GM12878 (cell line): Measurements from ENCODE around the gene PSRC1. TPM values are rescaled to one million over a fixed set of nuclear protein-coding genes. Genes with fewer than 3 reads are reported as not detected.

Experiments
- ATAC-seq: fragments of 200-7000 bp; cut with Tn5 transposase; 3 replicates; pipeline ENCODE4 v1.9.1; 2020; ENCODE audit warnings: mild to moderate bottlenecking, moderate library complexity
- BruUV-seq: library from RNA; stranded (reverse); fragments of 400-500 nt; replicated peaks from 2 replicates; lab custom pipeline; 2021; lab: Mats Ljungman, UMichigan
- CTCF ChIA-PET: fragments of 300-600 bp; sonication (Branson Sonifier 250); formaldehyde crosslinking; extraction: SDS; loops from one replicate; lab custom pipeline; 2021; ENCODE audit warnings: inconsistent platforms; lab: Yijun Ruan, JAX
- POLR2A ChIA-PET: fragments of 350-600 bp; formaldehyde crosslinking; extraction: SDS; loops from one replicate; lab custom pipeline; 2021; ENCODE audit warnings: inconsistent platforms; lab: Charles Lee
- RAD21 ChIA-PET: fragments of 300-600 bp; sonication (Branson Sonifier 250); formaldehyde crosslinking; loops from one replicate; lab custom pipeline; 2023; ENCODE audit warnings: antibody characterized with exemption; ENCODE audit not compliant: unreplicated experiment; lab: Charles Lee
- SMC1A ChIA-PET: fragments of 300-600 bp; sonication (Branson Sonifier 250); formaldehyde crosslinking; loops from one replicate; lab custom pipeline; 2023; ENCODE audit not compliant: unreplicated experiment, uncharacterized antibody; lab: Charles Lee
- DNase-seq: peaks from one replicate; pipeline ENCODE4 v3.0.0-alpha.2; 2011; ENCODE audit warnings: low read depth, low spot score
- FAIRE-seq: peaks from 3 replicates; lab custom pipeline; 2011; peaks lifted over from hg19 to GRCh38; lab: Jason Lieb, UNC
- H2AFZ ChIP-seq: 2 replicates; pipeline ENCODE4 v1.6.0; 2011; ENCODE audit warnings: low read depth, low read length, control low read depth; ENCODE audit not compliant: control insufficient read depth
- H3K27ac ChIP-seq: 2 replicates; pipeline ENCODE4 v1.5.1; 2011; ENCODE audit warnings: control low read depth; ENCODE audit not compliant: control insufficient read depth, insufficient read depth
- H3K27me3 ChIP-seq, 2 experiments: replicated peaks in 1 of 2; 2 replicates each; pipeline versions ENCODE4 v1.6.0 to v1.6.1; 2011; ENCODE audit warnings: low read length in 1 of 2; ENCODE audit not compliant: control insufficient read depth in 2 of 2, insufficient read depth in 2 of 2
- H3K36me3 ChIP-seq, 2 experiments: 2 replicates each; pipeline ENCODE4 v1.5.1; 2011; ENCODE audit warnings: low read length in 1 of 2; ENCODE audit not compliant: control insufficient read depth in 2 of 2, insufficient read depth in 2 of 2
- H3K4me1 ChIP-seq: 2 replicates; pipeline ENCODE4 v1.6.1; 2011; ENCODE audit warnings: mild to moderate bottlenecking, low read length, moderate library complexity, mixed read lengths; ENCODE audit not compliant: control insufficient read depth, insufficient read depth
- H3K4me2 ChIP-seq: 2 replicates; pipeline ENCODE4 v1.6.0; 2011; ENCODE audit warnings: control low read depth; ENCODE audit not compliant: control insufficient read depth, insufficient read depth
- H3K4me3 ChIP-seq: fragments of 200-600 bp; sonication (generic); 2 replicates; pipeline ENCODE4 v1.5.1; 2016
- H3K79me2 ChIP-seq: 2 replicates; pipeline ENCODE4 v1.6.0; 2011; ENCODE audit warnings: low read length; ENCODE audit not compliant: control insufficient read depth, insufficient read depth
- H3K9ac ChIP-seq: 2 replicates; pipeline ENCODE4 v1.8.0; 2011; ENCODE audit warnings: low read length, control low read depth, mixed read lengths; ENCODE audit not compliant: control insufficient read depth, insufficient read depth
- H3K9me3 ChIP-seq: replicated peaks from 3 replicates; pipeline ENCODE4 v1.5.1; 2011; ENCODE audit warnings: mild to moderate bottlenecking, low read length; ENCODE audit not compliant: control insufficient read depth, insufficient read depth
- H4K20me1 ChIP-seq: 2 replicates; pipeline ENCODE4 v1.6.0; 2011; ENCODE audit not compliant: control insufficient read depth, insufficient read depth
- CBFB ChIP-seq: IDR thresholded peaks from 2 replicates; pipeline ENCODE4 v1.6.1; 2016; ENCODE audit warnings: antibody characterized with exemption, low read depth
- CBX3 ChIP-seq: fragments of 200-600 bp; sonication (generic); IDR thresholded peaks from 2 replicates; pipeline ENCODE4 v1.6.1; 2016; ENCODE audit warnings: low read depth, borderline replicate concordance
- CHD2 ChIP-seq: IDR thresholded peaks from 2 replicates; pipeline ENCODE4 v1.6.1; 2011; ENCODE audit warnings: low read depth, low read length, improper control_type of control experiment, borderline replicate concordance
- ELK1 ChIP-seq: IDR thresholded peaks from 2 replicates; pipeline ENCODE4 v1.6.1; 2012; ENCODE audit warnings: low read depth, low read length, improper control_type of control experiment
- EZH2 ChIP-seq: IDR thresholded peaks from 2 replicates; pipeline ENCODE4 v1.6.1; 2012; ENCODE audit warnings: low read depth, mild to moderate bottlenecking, control low read depth, inconsistent platforms, low read length, borderline replicate concordance; ENCODE audit not compliant: control insufficient read depth
- FOXK2 ChIP-seq: fragments of 450-650 bp; IDR thresholded peaks from 2 replicates; pipeline ENCODE4 v1.6.1; 2017; ENCODE audit warnings: mild to moderate bottlenecking, moderate library complexity
- HCFC1 ChIP-seq: fragments of 150-350 bp; IDR thresholded peaks from 2 replicates; pipeline ENCODE4 v1.6.1; 2014; ENCODE audit warnings: low read length
- HSF1 ChIP-seq: fragments of 150-350 bp; IDR thresholded peaks from 2 replicates; pipeline ENCODE4 v1.6.1; 2014; ENCODE audit warnings: mild to moderate bottlenecking, low read depth, low read length
- MLLT1 ChIP-seq: fragments of 450-650 bp; IDR thresholded peaks from 2 replicates; pipeline ENCODE4 v1.6.1; 2016; ENCODE audit warnings: mild to moderate bottlenecking
- PKNOX1 ChIP-seq: fragments of 450-650 bp; IDR thresholded peaks from 2 replicates; pipeline ENCODE4 v1.6.1; 2016; ENCODE audit warnings: mild to moderate bottlenecking
- RAD21 ChIP-seq: IDR thresholded peaks from 2 replicates; pipeline ENCODE4 v1.6.1; 2011; ENCODE audit warnings: mild to moderate bottlenecking, low read depth, low read length, moderate library complexity; ENCODE audit not compliant: insufficient read depth
- SPI1 ChIP-seq: IDR thresholded peaks from 2 replicates; pipeline ENCODE4 v1.6.1; 2011; ENCODE audit warnings: low read depth, mild to moderate bottlenecking, low read length, moderate library complexity, borderline replicate concordance; ENCODE audit not compliant: insufficient read depth
- TCF12 ChIP-seq: IDR thresholded peaks from 2 replicates; pipeline ENCODE4 v1.6.1; 2011; ENCODE audit warnings: low read depth, mild to moderate bottlenecking, low read length
- ZBED1 ChIP-seq: IDR thresholded peaks from 2 replicates; pipeline ENCODE4 v1.6.1; 2016; ENCODE audit warnings: borderline replicate concordance
- ZNF384 ChIP-seq: IDR thresholded peaks from 2 replicates; pipeline ENCODE4 v1.6.1; 2012; ENCODE audit warnings: low read depth, mild to moderate bottlenecking, low read length, improper control_type of control experiment, borderline replicate concordance
- ZSCAN29 ChIP-seq: fragments of 450-650 bp; IDR thresholded peaks from 2 replicates; pipeline ENCODE4 v1.6.1; 2017; ENCODE audit warnings: mild to moderate bottlenecking, moderate library complexity
- ZZZ3 ChIP-seq: IDR thresholded peaks from 2 replicates; pipeline ENCODE4 v1.6.1; 2011; ENCODE audit warnings: low read depth; ENCODE audit not compliant: control insufficient read depth, insufficient read length
- whole genome bisulfite sequencing: methylation state at CpG from one replicate; pipeline ENCODE4 v1.1.6; 2016; ENCODE audit warnings: low lambda C conversion rate; ENCODE audit not compliant: insufficient replicate concordance, insufficient coverage; ENCODE audit errors: missing lambda C conversion rate; 5-methylcytosine and 5-hydroxymethylcytosine counted together
- in situ Hi-C: fragments of 300-500 bp; cut with MboI; formaldehyde crosslinking; loops from 9 replicates; pipeline ENCODE4 v1.14.3; 2018; ENCODE audit warnings: mixed read lengths
- intact Hi-C: fragments of 100-400 bp; cut with micrococcal nuclease; formaldehyde crosslinking; loops from one replicate; pipeline ENCODE4 v1.14.2; 2022; ENCODE audit not compliant: unreplicated experiment
- polyA plus RNA-seq, 11 experiments: library from polyadenylated mRNA; depleted of rRNA in 4 of 11; unstranded in 6 of 11; stranded (reverse) in 5 of 11; fragments of >200 nt; fragmentation: Nextera tagmentation in 4 of 11; fragmentation: Illumina TruSeq in 1 of 11; extraction: Ambion mirVana in 4 of 11; extraction: Trizol in 1 of 11; gene quantifications; 1 replicate in 1 of 11; 2 replicates in 10 of 11; pipeline versions ENCODE4 v1.2.1 to v1.2.3, GENCODE V29; 2011 to 2016; ENCODE audit warnings: inconsistent platforms in 2 of 11, missing spikeins in 2 of 11, low read depth in 1 of 11
- total RNA-seq, 4 experiments: library from RNA; depleted of rRNA in 3 of 4; stranded (reverse); fragments of >200 nt in 3 of 4; fragmentation: Illumina TruSeq in 1 of 4; extraction: Trizol in 1 of 4; gene quantifications; 2 replicates each; pipeline versions ENCODE4 v1.2.1 to v1.2.3, GENCODE V29; 2013 to 2021

Gene PSRC1
- total and polyA plus RNA-seq, 10 of the 15 experiments (the other 5 are each of a cell fraction or from before 2014, with no cell fraction given), result 1.2 to 11.8 (median 4.9) TPM

- DNase-seq, result no peak
- no peak for ATAC-seq
- SMC1A ChIA-PET, result no interaction called here
- no peak overlapping the region for H3K4me2 ChIP-seq
- in situ Hi-C loops, result no loop called here
- no peak for FAIRE-seq
- no TSS peak for BruUV-seq
- H4K20me1 ChIP-seq, result no peaks in the 10 kb centered on the region
- intact Hi-C loops, result no loop called here
- TF ChIP-seq FOXK2 (no peak), ZBED1 (no peak), EZH2 (no peak), ZSCAN29 (no peak), RAD21 (no peak), ELK1 (no peak), SPI1 (no peak), CBX3 (no peak), ZNF384 (no peak), HSF1 (no peak), HCFC1 (no peak), CBFB (no peak), PKNOX1 (no peak), ZZZ3 (no peak), MLLT1 (no peak), CHD2 (no peak), TCF12 (no peak)
- H3K4me3 ChIP-seq, result no peak overlapping the region
- H3K9me3 ChIP-seq, result no peaks in the 10 kb centered on the region
- POLR2A ChIA-PET, result no interaction called here
- H3K79me2 ChIP-seq, result no peaks in the 10 kb centered on the region
- WGBS, result 59% methylated on average over 17 of the region's 17 CpGs
- H3K27ac ChIP-seq, result no peak overlapping the region
- no peaks in the 10 kb centered on the region for H3K36me3 ChIP-seq
- CTCF ChIA-PET, result no interaction called here
- H3K9ac ChIP-seq, result no peak overlapping the region
- peaks cover 0 to 1% of the 10 kb centered on the region in 2 experiments; a peak in 1 of 4 replicates for H3K27me3 ChIP-seq
- no peak overlapping the region for H2AFZ ChIP-seq
- no peaks in the 10 kb centered on the region for H3K4me1 ChIP-seq
- RAD21 ChIA-PET, result no interaction called here
Observed at GRCh38 chr1:109269981-109270622, 12.8 kb downstream of the PSRC1 start.
